K562 (cell line): ENCODE data around the gene ZBTB20. TPM values are rescaled to one million over a fixed set of nuclear protein-coding genes. Genes with fewer than 3 reads are reported as not detected.

Experiments
- ATAC-seq: fragments of 200-7000 bp; cut with Tn5 transposase; 3 replicates; pipeline ENCODE4 v1.9.1; 2020; ENCODE audit warnings: moderate library complexity
- BruUV-seq: library from RNA; stranded (reverse); fragments of 400-500 nt; replicated peaks from 2 replicates; lab custom pipeline; 2021; lab: Mats Ljungman, UMichigan
- CTCF ChIA-PET: fragments of 300-600 bp; formaldehyde crosslinking; extraction: SDS; loops from one replicate; lab custom pipeline; 2021; ENCODE audit warnings: low intra/inter-chr PET ratio; lab: Yijun Ruan, JAX
- POLR2A ChIA-PET: fragments of 300-600, 350-650 bp; sonication (Branson Sonifier 250); formaldehyde crosslinking; extraction: SDS; loops from one replicate; lab custom pipeline; 2021; ENCODE audit warnings: antibody characterized with exemption, inconsistent platforms; lab: Yijun Ruan, JAX
- DNase-seq, 4 experiments: peaks; one replicate each; pipeline versions ENCODE4 v3.0.0 to v3.0.0-alpha.2; 2011 to 2018; ENCODE audit warnings: low spot score in 3 of 4, mixed read lengths in 3 of 4; ENCODE audit errors: extremely low read depth in 1 of 4
- FAIRE-seq: peaks from 2 replicates; lab custom pipeline; 2011; peaks lifted over from hg19 to GRCh38; lab: Jason Lieb, UNC
- H2AFZ ChIP-seq: 2 replicates; pipeline ENCODE4 v1.6.0; 2011; ENCODE audit warnings: low read depth, low read length, control low read depth, inconsistent platforms
- H3K27ac ChIP-seq: fragments of 200-600 bp; 3 replicates; pipeline ENCODE4 v1.8.0; 2011; ENCODE audit warnings: low read depth, mild to moderate bottlenecking, control low read depth, inconsistent platforms, low read length, moderate library complexity, mixed read lengths; ENCODE audit errors: extremely low read depth
- H3K27me3 ChIP-seq, 2 experiments: fragments of 300-600 bp in 1 of 2; 2 replicates in 1 of 2; 3 replicates in 1 of 2; pipeline versions ENCODE4 v1.6.0 to v1.8.0; 2011; ENCODE audit warnings: inconsistent platforms in 2 of 2, low read length in 2 of 2, mild to moderate bottlenecking in 1 of 2, mixed read lengths in 1 of 2, moderate library complexity in 1 of 2; ENCODE audit not compliant: control insufficient read depth in 2 of 2, insufficient read depth in 2 of 2
- H3K36me3 ChIP-seq: fragments of 300-600 bp; 3 replicates; pipeline ENCODE4 v1.8.0; 2011; ENCODE audit warnings: mild to moderate bottlenecking, low read length, inconsistent platforms; ENCODE audit not compliant: control insufficient read depth, insufficient read depth
- H3K4me1 ChIP-seq, 2 experiments: fragments of 200-600 bp in 1 of 2; replicated peaks in 1 of 2; 2 replicates in 1 of 2; 3 replicates in 1 of 2; pipeline versions ENCODE4 v1.5.1 to v1.8.0; 2011; ENCODE audit warnings: inconsistent platforms in 2 of 2, low read length in 2 of 2, mild to moderate bottlenecking in 1 of 2, mixed read lengths in 1 of 2, moderate library complexity in 1 of 2; ENCODE audit not compliant: control insufficient read depth in 2 of 2, insufficient read depth in 2 of 2
- H3K4me2 ChIP-seq: 2 replicates; pipeline ENCODE4 v1.6.1; 2011; ENCODE audit warnings: low read length, control low read depth, inconsistent platforms, mixed read lengths; ENCODE audit not compliant: insufficient read depth
- H3K4me3 ChIP-seq: fragments of 200-600 bp; sonication (generic), shearing (Covaris generic); 2 replicates; pipeline ENCODE4 v1.5.1; 2016; ENCODE audit warnings: control low read depth, inconsistent platforms
- H3K79me2 ChIP-seq: fragments of 200-600 bp; 3 replicates; pipeline ENCODE4 v1.8.0; 2011; ENCODE audit warnings: low read length, inconsistent platforms; ENCODE audit not compliant: control insufficient read depth, insufficient read depth
- H3K9ac ChIP-seq, 2 experiments: 2 replicates each; pipeline versions ENCODE4 v1.6.0 to v1.6.1; 2011; ENCODE audit warnings: low read depth in 2 of 2, low read length in 2 of 2, control low read depth in 1 of 2, inconsistent platforms in 1 of 2, mild to moderate bottlenecking in 1 of 2, mixed read lengths in 1 of 2; ENCODE audit not compliant: insufficient read depth in 1 of 2
- H3K9me1 ChIP-seq: one replicate; pipeline ENCODE4 v1.6.0; 2011; ENCODE audit warnings: inconsistent platforms, mild to moderate bottlenecking, low read length, moderate library complexity; ENCODE audit not compliant: control insufficient read depth, insufficient read depth
- H3K9me3 ChIP-seq: replicated peaks from 2 replicates; pipeline ENCODE4 v1.5.1; 2011; ENCODE audit warnings: low read depth, low read length, inconsistent platforms; ENCODE audit not compliant: control insufficient read depth, insufficient read depth
- H4K20me1 ChIP-seq: replicated peaks from 2 replicates; pipeline ENCODE4 v1.6.1; 2011; ENCODE audit warnings: low read length, inconsistent platforms, mixed read lengths; ENCODE audit not compliant: control insufficient read depth, insufficient read depth
- CTCF ChIP-seq, 3 experiments: IDR thresholded peaks in 2 of 3; conservative IDR thresholded peaks in 1 of 3; 2 replicates each; pipeline ENCODE4 v1.5.1; 2011 to 2012; ENCODE audit warnings: low read length in 3 of 3, mild to moderate bottlenecking in 3 of 3, control low read depth in 2 of 3, improper control_type of control experiment in 1 of 3, inconsistent platforms in 1 of 3, low read depth in 1 of 3, mixed read lengths in 1 of 3, moderate library complexity in 1 of 3; ENCODE audit not compliant: insufficient read depth in 2 of 3
- DEAF1 ChIP-seq: fragments of 450-650 bp; formaldehyde crosslinking; IDR thresholded peaks from 2 replicates; pipeline ENCODE4 v1.4.0; 2020; ENCODE audit warnings: mild to moderate bottlenecking, moderate library complexity
- LEF1 ChIP-seq: fragments of 450-650 bp; IDR thresholded peaks from 2 replicates; pipeline ENCODE4 v1.6.1; 2016; ENCODE audit warnings: mild to moderate bottlenecking
- RAD21 ChIP-seq, 2 experiments: fragments of 250-450 bp in 1 of 2; fragments of 450-650 bp in 1 of 2; sonication (Bioruptor Pico) in 1 of 2; formaldehyde crosslinking in 1 of 2; IDR thresholded peaks in 1 of 2; conservative IDR thresholded peaks in 1 of 2; 2 replicates each; pipeline versions ENCODE4 v1.4.0 to v1.8.0; 2020 to 2022; ENCODE audit warnings: mild to moderate bottlenecking in 2 of 2, moderate library complexity in 1 of 2
- REST ChIP-seq, 2 experiments: fragments of 450-650 bp; formaldehyde crosslinking in 1 of 2; IDR thresholded peaks; 2 replicates each; pipeline versions ENCODE4 v1.4.0 to v1.6.1; 2014 to 2020; ENCODE audit warnings: mild to moderate bottlenecking in 2 of 2, borderline replicate concordance in 1 of 2, low read depth in 1 of 2
- TRIM25 ChIP-seq: fragments of 450-650 bp; IDR thresholded peaks from 2 replicates; pipeline ENCODE4 v1.7.0; 2016; ENCODE audit warnings: borderline replicate concordance
- WGBS: fragments of 100-300 bp; shearing (Covaris generic); methylation state at CpG from one replicate; pipeline ENCODE4 v1.1.6; 2016; ENCODE audit warnings: low coverage, mixed read lengths; ENCODE audit not compliant: insufficient coverage; ENCODE audit errors: missing lambda C conversion rate; 5-methylcytosine and 5-hydroxymethylcytosine counted together
- in situ Hi-C: fragments of 300-500 bp; cut with MboI; formaldehyde crosslinking; loops from 4 replicates; pipeline ENCODE4 v1.15.0; 2018; ENCODE audit warnings: inconsistent platforms, mixed read lengths
- intact Hi-C: fragments of 100-400 bp; cut with micrococcal nuclease; formaldehyde crosslinking; loops from 2 replicates; pipeline ENCODE4 v1.14.2; 2022
- polyA plus RNA-seq, 8 experiments: library from polyadenylated mRNA; depleted of rRNA in 4 of 8; stranded (reverse) in 5 of 8; unstranded in 3 of 8; fragments of >200 nt; fragmentation: Nextera tagmentation in 2 of 8; fragmentation: Illumina TruSeq in 1 of 8; extraction: Ambion mirVana in 2 of 8; extraction: Trizol in 1 of 8; gene quantifications; 2 replicates each; pipeline versions ENCODE4 v1.2.1 to v1.2.3, GENCODE V29; 2011 to 2014; ENCODE audit warnings: inconsistent platforms in 1 of 8, missing spikeins in 1 of 8
- total RNA-seq, 7 experiments: library from RNA; depleted of rRNA in 6 of 7; stranded (reverse); fragments of >200 nt in 6 of 7; fragmentation: Illumina TruSeq in 2 of 7; extraction: Trizol in 2 of 7; gene quantifications; 2 replicates each; pipeline versions ENCODE4 v1.2.1 to v1.2.3, GENCODE V29; 2011 to 2021; ENCODE audit warnings: low replicate concordance in 1 of 7

ZBTB20 gene
- total and polyA plus RNA-seq, 9 of the 15 experiments (the other 6 are each of a cell fraction or from before 2014, with no cell fraction given): 0.17 to 1.7 (median 0.45) TPM

GRCh38 chr3:115092220-115092791, 54.8 kb downstream of the ZBTB20 start:
- peak; percentile 83 for FAIRE-seq

More at GRCh38 chr3:115092220-115092791, 54.8 kb downstream of the ZBTB20 start:
- CTCF ChIA-PET: interaction anchor here (0.7 to 1.7 kb wide), 5 partner anchors 51 to 692 kb away, joined by 4 to 8 read pairs (median 5); no protein-coding TSS in a partner anchor
- Histone ChIP-seq H3K9me3 (no peaks in the 10 kb centered on the region), H3K27ac (no peak overlapping the region), H4K20me1 (no peaks in the 10 kb centered on the region), H3K9me1 (no peaks in the 10 kb centered on the region), H3K79me2 (no peaks in the 10 kb centered on the region), H2AFZ (no peak overlapping the region), H3K36me3 (no peaks in the 10 kb centered on the region), H3K4me2 (no peak overlapping the region), H3K4me3 (no peak overlapping the region), H3K27me3 (no peaks in the 10 kb centered on the region)
- WGBS: 2% methylated on average over 4 of the region's 4 CpGs
- BruUV-seq: no TSS peak
- intact Hi-C loops (loop anchor here (2.0 to 10.0 kb wide), 4 partner anchors 76 to 722 kb away; no protein-coding TSS in a partner anchor), in situ Hi-C loops (no loop called here)
- ATAC-seq: peak; percentile 91
- TF ChIP-seq RAD21 (CRISPR knock-in tag; conservative IDR thresholded peaks at IDR 0.05 in 1 of 2, IDR thresholded peaks at IDR 0.05 in 1 of 2): peak; percentile 53 to 63
- peak; percentile 32 to 67 (median 49); a peak in 4 of 6 replicates for TF ChIP-seq CTCF (IDR thresholded peaks at IDR 0.05 in 2 of 3, conservative IDR thresholded peaks at IDR 0.05 in 1 of 3; ENCODE audit: insufficient read depth in 2 of 3, low read depth in 1 of 3, low read length in 3 of 3)
- no peak for TF ChIP-seq TRIM25
- no peak for TF ChIP-seq LEF1
- peak; percentile 39; the same call in 1 of the 2 replicates for TF ChIP-seq DEAF1 (CRISPR knock-in tag)
- TF ChIP-seq REST (IDR thresholded peaks at IDR 0.05; ENCODE audit: borderline replicate concordance): peak; percentile 36; the same call in 1 of the 2 replicates
- TF ChIP-seq REST (CRISPR knock-in tag; IDR thresholded peaks at IDR 0.05; ENCODE audit: low read depth): no peak
- TF ChIP-seq, all 486 proteins: peak for 4
- POLR2A ChIA-PET: no interaction called here
- no peak overlapping the region for H3K9ac ChIP-seq
- no peaks in the 10 kb centered on the region for H3K4me1 ChIP-seq
- peak in 3 of 4 experiments; percentile 2 to 47 (median 17) for DNase-seq
